ENCODE data around the gene TRAPPC6A. TPM values are rescaled to one million over a fixed set of nuclear protein-coding genes. Genes with fewer than 3 reads are reported as not detected.

Gene TRAPPC6A
- total and polyA plus RNA-seq, 9 donors, result 1.8 to 33.7 (median 23.4) TPM

DNA sequence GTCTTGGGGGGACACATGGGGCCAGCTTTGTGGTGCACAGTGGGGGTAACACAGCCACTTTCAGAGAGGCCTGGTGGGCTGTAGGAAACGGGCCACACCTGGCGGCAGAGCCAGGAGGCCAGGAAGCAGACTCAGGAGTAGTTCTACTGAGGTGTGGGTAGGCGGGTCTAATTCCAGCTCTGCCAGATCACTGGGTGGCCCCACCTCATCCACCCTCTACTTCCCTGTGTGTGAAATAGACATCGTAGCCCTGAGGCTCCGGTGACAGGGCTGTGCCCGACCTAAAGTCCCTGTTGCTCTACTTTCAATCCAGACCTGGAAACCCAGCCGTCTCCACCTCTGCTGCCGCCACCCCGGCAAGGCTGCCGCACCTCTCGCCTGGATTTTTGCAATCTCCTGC, 21.3 kb downstream of the TRAPPC6A start:
- WGBS, 3 donors, result 67 to 76% (median 71%) methylated on average over 11 of the region's 11 CpGs
- H3K4me3 ChIP-seq, result no peak overlapping the region
- no peak overlapping the region for H3K27ac ChIP-seq
- H3K27me3 ChIP-seq, result no peaks in the 10 kb centered on the region
- no peaks in the 10 kb centered on the region for H3K9me3 ChIP-seq
- no peak for DNase-seq
- no peaks in the 10 kb centered on the region for H3K36me3 ChIP-seq
- no peak for TF ChIP-seq POLR2A (IDR thresholded peaks at IDR 0.05)
- TF ChIP-seq, protein P1, sequence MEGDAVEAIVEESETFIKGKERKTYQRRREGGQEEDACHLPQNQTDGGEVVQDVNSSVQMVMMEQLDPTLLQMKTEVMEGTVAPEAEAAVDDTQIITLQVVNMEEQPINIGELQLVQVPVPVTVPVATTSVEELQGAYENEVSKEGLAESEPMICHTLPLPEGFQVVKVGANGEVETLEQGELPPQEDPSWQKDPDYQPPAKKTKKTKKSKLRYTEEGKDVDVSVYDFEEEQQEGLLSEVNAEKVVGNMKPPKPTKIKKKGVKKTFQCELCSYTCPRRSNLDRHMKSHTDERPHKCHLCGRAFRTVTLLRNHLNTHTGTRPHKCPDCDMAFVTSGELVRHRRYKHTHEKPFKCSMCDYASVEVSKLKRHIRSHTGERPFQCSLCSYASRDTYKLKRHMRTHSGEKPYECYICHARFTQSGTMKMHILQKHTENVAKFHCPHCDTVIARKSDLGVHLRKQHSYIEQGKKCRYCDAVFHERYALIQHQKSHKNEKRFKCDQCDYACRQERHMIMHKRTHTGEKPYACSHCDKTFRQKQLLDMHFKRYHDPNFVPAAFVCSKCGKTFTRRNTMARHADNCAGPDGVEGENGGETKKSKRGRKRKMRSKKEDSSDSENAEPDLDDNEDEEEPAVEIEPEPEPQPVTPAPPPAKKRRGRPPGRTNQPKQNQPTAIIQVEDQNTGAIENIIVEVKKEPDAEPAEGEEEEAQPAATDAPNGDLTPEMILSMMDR (IDR thresholded peaks at IDR 0.05), result no peak
- TF ChIP-seq EP300 (IDR thresholded peaks at IDR 0.05), result no peak
- H3K4me1 ChIP-seq (ENCODE audit: insufficient read depth), result peaks cover 19% of the 10 kb centered on the region
- intact Hi-C loops (cut with DNase I), result no loop called here

DNA sequence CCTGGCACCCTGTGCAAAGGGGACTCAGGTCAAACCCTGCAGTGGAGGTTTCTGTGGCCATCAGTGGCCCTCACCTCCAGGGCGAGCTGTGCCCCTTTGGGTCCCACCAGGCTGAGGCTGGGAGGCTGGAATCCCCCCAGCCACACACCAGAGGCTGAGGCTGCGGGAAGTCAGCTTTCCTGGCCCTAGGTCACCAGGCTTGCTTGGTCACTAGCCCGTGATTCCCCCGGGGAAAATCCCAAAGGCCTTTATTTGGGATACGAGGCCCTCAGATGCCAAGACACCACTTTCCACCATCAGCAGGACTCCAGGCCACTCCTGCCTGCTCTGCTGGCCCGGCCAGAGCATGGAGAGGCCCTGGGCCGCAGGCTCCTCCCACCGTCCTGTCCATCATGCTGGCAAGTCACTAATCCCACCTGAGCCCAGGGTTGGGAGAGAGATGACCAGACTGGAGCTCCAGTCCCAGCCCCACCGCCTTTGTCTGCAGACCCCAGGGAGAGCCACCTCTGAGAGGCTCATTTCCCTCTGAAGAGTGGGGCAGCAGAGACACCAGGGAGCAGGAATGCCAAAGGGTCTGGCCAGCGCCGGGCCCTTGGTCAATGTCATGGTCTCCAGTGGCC, 21.9 kb downstream of the TRAPPC6A start:
- TF ChIP-seq POLR2A (IDR thresholded peaks at IDR 0.05) (no peak), EP300 (IDR thresholded peaks at IDR 0.05) (no peak)
- TF ChIP-seq, protein P1 (IDR thresholded peaks at IDR 0.05), result no peak
- DNase-seq, result no peak
- intact Hi-C loops (cut with DNase I), result no loop called here
- H3K27me3 ChIP-seq, result no peaks in the 10 kb centered on the region
- H3K36me3 ChIP-seq, result no peaks in the 10 kb centered on the region
- 62 to 79% (median 74%) methylated on average over 10 to 11 of the region's 11 CpGs for WGBS, 3 donors
- no peak overlapping the region for H3K27ac ChIP-seq
- peaks cover 19% of the 10 kb centered on the region for H3K4me1 ChIP-seq (ENCODE audit: insufficient read depth)
- H3K9me3 ChIP-seq, result no peaks in the 10 kb centered on the region
- H3K4me3 ChIP-seq, result no peak overlapping the region

DNA sequence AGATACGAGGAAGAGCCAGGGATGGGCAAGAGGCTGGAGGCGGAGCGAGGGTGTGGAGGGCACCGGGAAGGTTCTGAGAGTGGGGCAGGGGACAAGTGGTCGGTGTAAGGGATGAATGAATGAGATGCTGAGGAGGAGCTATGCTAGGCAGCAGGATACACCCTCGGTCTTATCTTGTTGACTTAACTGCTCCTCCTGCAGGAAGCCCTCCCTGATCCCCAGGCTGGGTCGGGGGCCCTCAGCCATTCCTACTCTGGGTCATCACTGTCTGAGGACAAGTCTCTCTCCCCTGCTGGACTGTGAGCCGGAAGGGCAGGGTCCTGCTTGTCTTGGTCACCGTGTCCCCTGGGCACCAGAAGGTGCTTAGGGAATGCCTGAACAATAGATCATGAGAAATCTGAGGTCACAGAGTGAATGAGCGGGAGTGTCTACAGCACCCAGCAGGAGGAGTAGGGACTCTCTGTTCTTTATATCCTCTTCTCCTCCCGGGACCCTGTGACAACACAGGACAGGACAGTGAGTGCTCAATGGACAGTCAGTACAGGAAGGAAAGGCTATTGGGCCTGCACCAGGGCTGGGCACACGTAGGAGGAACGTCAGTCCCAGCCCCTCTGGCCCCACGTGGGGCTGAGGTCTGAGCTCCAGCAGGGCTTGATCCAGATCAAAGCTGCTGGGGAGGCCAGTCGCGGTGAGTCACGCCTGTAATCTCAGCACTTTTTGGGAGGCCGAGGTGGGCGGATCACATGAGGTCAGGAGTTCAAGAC, 23.8 kb downstream of the TRAPPC6A start:
- H3K27ac ChIP-seq, result no peak overlapping the region
- H3K9me3 ChIP-seq, result no peaks in the 10 kb centered on the region
- TF ChIP-seq POLR2A (IDR thresholded peaks at IDR 0.05), result no peak
- H3K27me3 ChIP-seq, result no peaks in the 10 kb centered on the region
- intact Hi-C loops (cut with DNase I), result no loop called here
- peak in 2 of 5 donors; percentile 40 to 59 for DNase-seq
- WGBS, 3 donors, result 19 to 33% (median 20%) methylated on average over 19 of the region's 19 CpGs
- H3K4me3 ChIP-seq, result peak overlapping the region; percentile 16
- H3K36me3 ChIP-seq, result no peaks in the 10 kb centered on the region
- peaks cover 19% of the 10 kb centered on the region for H3K4me1 ChIP-seq (ENCODE audit: insufficient read depth)

DNA sequence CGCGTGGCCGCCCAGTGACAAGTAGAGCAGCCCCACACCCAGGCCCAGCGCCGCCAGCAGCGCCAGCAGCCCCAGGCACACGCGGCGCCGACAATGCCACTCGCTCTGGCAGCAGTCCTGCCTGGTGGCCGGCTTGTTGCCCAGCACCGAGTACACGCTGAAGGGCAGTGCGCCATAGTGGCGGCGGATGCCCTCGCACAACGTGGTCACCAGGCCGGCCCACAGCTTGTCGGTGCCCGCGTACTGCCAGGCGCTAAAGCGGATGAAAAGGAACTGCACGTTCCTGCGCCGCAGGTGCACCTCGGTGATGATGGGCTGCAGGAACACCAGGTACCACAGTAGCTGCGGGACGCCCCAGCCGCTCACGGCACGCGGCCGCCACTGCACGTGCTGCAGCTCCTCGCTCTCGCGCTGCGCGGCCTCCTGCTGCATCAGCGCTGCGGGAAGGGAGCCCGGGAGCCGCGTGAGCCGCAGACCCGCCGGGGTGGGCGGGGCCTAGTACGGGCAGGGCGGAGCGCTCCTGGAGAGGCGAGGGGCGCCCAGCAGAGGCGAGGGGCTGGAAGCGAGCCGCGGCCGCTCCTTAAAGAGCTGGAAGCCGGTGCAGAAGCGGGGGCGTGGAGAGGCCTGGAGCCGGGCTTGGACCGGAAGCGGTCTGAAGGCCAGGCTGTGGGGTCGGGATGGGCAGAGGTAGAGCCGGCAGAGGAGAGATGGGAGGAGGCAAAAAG, 24.5 kb downstream of the TRAPPC6A start:
- Histone ChIP-seq H3K36me3 (no peaks in the 10 kb centered on the region), H3K27me3 (no peaks in the 10 kb centered on the region), H3K9me3 (no peaks in the 10 kb centered on the region), H3K4me3 (peak overlapping the region; percentile 16), H3K27ac (no peak overlapping the region), H3K4me1 (ENCODE audit: insufficient read depth) (peaks cover 19% of the 10 kb centered on the region)
- no peak for TF ChIP-seq EP300 (IDR thresholded peaks at IDR 0.05)
- TF ChIP-seq POLR2A (IDR thresholded peaks at IDR 0.05), result no peak
- TF ChIP-seq, protein P1 (IDR thresholded peaks at IDR 0.05), result no peak
- peak; percentile 51 to 78 (median 62) for DNase-seq
- intact Hi-C loops (cut with DNase I), result no loop called here
- WGBS, 3 donors, result 1% methylated on average over 67 to 69 of the region's 69 CpGs

Data from ovary (tissue), 9 donors.